Dermis blood vessel endothelial cell (primary cell): ENCODE measurements around the gene DNAI2. TPM values are rescaled to one million over a fixed set of nuclear protein-coding genes. Genes with fewer than 3 reads are reported as not detected.

Source experiments
- DNase-seq: peaks from one replicate; pipeline ENCODE4 v3.0.0; 2010
- total RNA-seq: library from RNA; depleted of rRNA; stranded (reverse); fragments of >200 nt; gene quantifications from 2 replicates; pipeline ENCODE4 v1.2.3, GENCODE V29; 2014

The DNAI2 gene
- total RNA-seq, 1 donor from 2014 or later, result not detected

DNA sequence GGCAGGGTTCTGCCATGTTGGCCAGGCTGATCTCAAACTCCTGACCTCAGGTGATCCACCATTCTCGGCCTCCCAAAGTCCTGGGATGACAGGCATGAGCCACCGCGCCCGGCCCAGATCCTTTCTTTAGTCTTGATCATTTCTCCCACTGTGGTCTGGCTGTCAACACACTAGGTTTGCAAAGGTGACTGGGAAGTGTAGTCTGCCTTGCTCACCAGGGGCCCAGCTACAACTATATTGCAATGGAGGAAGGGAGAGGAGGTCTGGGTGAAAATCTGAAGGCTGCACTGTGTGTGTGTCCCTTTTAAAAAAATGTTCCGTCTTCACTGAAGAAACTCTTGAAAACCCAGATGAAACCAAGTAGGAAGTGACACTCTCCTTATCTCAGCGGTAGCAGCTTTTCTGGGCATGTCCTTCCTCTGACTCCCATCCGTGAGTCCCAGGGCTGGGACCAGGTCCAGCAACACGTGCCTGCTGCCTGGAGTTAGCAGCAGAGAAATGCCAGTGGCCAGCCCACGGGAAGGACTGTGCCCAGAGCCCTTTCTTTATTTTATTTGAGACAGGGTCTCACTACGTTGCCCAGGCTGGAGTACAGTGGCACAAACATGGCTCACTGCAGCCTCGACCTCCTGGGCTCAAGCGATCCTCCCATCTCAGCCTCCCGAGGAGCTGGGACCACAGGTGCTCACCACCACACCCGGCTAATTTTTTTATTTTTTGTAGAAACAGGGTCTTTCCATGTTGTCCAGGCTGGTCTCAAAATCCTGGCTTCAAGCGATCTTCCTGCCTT lies 34.1 kb downstream of the DNAI2 start:
- DNase-seq, result peak; percentile 83

DNA sequence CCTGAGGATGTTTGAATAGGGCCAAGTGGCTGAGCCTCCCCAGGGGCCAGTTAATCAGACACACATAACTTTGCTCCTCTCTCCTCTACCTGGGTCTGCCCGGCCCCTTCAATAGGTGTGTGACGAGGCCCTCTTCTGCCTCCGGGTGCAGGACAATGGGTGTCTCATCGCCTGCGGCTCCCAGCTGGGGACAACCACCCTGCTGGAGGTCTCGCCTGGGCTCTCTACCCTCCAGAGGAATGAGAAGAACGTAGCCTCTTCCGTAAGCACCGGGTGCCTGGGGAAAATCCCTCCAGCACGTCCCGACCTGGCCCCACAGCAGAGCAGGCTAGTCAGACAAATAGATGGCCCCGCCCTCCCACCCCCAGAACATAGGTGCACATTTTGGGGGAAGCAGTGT lies 35.9 kb downstream of the DNAI2 start:
- DNase-seq, result no peak

DNA sequence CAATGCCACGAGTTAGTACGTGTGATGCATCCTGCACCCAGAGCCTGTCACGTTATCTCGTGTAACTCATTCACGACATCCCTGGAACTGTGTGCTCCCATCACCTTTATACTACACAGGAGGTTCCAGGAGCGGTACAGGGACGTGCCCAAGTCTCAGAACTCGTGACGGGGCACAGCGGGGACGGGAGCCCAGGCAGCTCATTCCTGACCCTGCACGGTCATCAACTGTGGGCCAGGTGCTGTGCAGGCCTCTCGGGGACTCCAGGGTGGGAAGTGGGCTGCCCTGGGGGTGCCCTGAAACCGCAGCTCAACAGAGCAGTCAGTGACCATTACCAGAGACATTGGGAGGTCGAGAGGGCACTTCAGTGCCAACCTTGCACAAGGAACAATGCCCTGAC lies 40.8 kb downstream of the DNAI2 start:
- DNase-seq, result no peak

DNA sequence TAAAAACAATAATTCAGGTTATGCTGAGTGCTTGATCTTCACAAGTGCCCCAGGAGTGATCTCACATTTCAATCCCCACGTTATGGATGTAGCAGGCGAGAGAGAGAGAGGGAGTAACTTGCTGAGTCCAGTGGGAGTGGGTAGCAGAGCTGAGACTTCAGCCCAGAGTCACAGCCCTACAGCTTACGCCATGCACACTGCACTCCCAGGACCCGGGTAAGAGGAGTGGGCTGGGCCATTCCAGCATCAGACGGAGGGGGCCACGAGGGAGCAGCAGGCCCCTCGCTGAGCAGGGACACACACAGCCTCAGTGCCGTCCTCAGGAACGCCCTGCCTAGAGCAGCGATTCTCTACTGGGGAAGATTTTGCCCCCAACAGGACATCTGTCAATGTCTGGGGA lies 42.2 kb downstream of the DNAI2 start:
- no peak for DNase-seq

DNA sequence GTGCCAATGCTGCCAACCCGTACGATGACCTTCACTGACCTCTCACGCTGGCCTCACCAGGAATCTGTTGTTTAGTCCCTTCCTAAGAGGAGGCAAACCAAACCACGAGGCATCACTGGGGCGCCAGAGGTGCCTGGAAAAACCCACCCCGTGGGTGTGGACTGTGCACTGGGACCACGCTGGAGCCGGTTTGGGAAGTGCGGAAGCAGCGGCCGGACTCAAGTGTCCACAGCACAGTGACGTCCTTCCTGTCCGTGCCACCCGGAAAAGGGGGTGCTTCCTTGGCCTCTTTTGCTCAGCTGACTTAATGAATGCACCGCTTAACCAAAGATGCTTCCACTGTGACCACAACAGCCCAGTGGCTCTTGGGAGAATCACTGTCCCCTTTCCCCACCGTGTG lies 43.0 kb downstream of the DNAI2 start:
- peak; percentile 44 for DNase-seq

DNA sequence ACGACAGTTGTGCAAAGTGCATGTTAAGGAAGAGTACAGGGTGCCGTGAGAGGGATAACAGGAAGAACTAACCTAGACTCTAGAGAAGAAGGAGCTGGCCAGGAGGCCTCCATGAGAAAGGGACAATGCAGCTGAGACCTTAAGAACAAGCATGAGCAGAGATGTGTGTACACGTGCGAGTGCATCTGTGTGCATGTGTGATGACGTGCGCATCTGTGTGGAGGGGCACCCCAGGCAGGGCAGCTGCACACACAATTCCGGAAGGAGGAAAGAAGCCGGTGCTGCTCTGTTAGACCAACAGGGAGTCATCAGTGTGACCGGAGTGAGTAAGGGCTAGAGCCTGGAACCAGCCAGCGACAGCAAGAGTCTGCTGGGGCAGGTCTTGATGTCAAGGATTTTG lies 44.4 kb downstream of the DNAI2 start:
- no peak for DNase-seq

DNA sequence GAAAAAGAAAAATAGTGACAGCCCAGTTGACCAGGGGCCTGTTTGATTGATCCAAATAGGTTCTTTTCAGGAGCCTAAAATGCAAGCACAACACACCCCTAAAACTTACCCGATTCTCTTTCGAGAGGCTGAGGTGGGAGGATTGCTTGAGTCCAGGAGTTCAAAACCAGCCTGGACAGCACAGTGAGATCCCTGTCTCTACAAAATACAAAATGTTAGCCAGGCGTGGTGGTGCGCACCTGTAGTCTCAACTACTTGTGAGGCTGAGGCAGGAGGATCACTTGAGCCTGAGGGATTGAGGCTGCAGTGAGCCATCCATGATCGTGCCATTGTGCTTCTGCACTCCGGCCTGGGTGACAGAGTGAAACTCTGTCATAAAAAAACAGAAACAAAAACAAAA lies 50.5 kb downstream of the DNAI2 start:
- DNase-seq, result no peak

DNA sequence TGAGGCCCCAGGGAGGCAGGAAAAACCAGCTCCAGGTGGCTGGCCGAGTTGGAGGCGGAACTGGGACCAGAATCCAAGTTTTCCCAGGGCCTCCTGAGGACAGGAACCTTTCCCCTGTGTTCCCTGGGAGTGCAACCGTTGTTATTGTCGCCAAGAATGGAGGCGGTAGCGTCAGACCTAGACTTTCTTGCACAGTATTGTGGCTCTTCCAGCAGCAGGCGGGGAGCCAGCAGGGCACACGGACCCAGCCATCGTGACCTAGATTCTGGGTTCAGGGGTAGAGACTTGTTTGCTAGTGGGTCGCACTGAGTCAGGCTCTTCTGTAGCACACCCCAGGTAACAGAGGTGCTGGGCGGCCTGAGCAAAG lies 51.3 kb downstream of the DNAI2 start:
- no peak for DNase-seq

DNA sequence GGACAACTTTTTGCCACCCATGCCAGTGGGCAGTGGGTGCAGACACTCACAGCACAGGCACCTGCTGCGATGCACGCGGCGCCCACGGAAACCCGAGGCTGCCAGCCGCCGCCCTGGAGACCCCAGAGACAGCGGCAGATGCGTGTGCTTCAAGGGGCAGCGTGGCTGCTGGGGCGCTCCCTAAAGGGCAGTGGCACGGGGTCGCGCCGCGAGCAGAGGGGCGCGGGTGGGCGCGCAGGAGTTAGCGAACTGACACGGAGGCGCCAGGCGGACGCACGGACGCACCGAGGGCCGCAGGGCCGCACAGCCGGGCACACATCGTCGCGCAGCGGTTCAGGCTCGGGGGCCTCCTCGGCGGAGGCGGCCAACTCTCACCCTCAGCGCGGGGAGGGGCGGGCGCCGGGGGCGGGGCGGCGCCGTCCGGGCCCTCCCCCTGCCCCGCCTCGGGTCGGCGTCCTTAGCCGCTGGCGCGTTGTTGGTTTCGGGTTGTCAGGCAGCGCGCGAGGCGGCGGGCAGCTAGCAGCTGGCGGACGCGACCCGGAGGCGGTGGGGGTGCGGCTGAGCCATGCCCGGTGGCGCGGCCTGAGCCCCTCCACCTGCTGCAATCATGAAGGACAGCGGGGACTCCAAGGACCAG lies 51.8 kb downstream of the DNAI2 start, which contains the start of gene KIF19:
TSS of gene KIF19 (plus strand) at position 484 of the 637 bp plus-strand sequence. CDS start at position 608, 124 bp downstream.
- peak; percentile 54 for DNase-seq

DNA sequence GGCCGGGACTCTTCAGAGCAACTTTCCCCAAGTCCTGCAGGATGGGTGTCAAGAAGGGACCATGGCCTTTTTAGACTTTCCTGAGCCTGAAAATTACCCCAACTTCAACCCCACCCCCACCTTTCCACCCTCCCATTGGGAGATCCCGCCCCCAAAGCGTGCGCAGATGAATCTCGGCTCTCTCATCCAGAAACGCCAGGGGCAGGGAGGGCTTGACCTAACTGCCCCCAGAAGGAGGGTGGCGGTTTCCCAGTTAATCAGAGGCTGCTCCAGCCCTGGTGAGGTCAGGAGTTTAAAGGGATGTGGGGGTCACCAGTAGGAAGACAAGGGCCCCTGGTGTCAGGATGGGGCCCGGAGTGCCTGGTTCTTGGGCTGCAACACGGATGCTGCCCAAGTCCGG lies 52.5 kb downstream of the DNAI2 start:
- DNase-seq, result no peak

DNA sequence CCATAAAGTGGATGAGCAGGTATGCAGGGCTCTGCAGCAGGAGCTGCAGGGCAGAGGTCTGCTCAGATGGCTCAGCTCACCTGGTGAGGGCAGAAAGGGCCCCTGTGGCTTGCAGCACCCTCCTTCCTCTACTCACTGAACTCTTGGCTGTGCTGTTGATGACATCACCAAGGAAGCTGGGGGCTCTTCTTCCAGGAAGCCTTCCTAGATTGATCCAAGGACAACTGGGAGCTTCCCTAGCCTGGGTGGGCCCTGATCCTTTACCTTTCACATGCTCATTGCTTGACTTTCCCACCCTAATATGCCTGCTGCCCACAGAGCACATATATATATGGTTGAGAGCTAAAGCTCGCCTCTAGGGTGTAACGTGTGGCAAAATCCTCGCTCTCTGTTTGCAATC lies 54.5 kb downstream of the DNAI2 start:
- DNase-seq, result no peak

DNA sequence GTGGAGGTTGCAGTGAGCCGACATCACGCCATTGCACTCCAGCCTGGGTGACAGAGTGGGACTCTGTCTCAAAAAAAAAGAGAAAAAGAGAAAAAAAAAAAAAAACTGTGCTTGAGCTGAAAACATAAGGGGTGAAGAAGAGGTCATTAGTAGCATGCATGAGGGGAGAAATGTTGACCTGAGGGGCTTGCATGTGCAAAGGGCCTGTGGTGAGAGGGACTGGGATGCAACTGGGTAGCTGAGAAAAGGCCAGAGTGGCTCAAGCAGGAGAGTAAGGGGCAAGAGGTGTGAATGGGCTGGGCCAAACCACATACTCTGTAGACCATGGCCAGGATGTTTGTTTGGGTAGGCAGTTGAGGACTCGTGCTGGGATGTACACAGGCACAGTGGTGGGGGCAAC lies 55.3 kb downstream of the DNAI2 start:
- DNase-seq, result no peak

DNA sequence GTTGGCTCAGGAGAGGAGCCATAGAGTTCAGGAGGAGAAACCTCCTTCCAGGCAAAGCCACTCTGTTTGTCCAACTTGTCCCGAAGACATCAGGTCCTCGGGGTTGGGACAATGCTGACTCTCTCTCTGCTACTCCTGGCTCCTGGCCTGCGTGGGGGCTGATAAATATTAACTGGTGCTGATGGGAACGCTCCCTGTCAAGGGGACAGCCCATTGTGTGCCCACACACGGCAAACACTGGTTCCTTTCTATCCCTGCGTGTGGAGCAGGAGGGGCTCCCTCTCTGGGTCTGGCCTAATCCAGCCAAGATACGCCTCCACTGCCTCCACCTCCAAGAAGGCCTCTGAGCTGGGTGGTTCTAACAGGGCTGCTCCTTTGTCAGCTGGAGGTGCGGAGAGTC lies 56.4 kb downstream of the DNAI2 start:
- no peak for DNase-seq

DNA sequence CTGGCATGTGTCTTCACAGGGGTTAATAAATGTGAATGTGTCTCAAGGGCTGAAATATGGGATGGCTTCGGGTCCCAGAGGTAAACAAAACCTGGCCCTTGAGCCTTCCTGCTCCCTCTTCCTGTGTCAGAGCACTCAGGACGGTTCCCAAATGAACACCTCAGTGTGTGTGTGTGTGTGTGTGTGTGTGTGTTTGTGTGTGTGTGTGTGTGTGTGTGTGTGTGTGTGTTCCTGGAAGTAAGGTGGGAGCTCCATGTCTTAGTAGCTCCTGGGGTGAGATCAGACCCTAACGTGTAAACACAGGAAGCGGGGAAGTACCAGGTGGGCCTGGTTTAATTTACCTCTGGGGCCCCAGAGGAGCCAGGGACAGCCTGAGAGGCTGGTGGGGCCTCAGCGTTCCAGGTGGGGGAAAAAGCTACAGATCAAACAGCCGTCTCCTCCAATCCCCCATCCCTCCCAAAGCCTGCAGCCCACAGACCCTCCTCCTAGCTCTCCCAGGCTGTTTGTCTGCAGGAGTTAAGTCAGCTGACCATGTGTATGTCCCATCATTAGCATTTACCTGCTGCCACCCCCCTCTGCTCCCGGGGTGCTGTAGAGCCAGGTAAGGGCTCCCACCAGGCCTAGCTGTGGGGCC lies 58.1 kb downstream of the DNAI2 start:
- DNase-seq, result no peak

DNA sequence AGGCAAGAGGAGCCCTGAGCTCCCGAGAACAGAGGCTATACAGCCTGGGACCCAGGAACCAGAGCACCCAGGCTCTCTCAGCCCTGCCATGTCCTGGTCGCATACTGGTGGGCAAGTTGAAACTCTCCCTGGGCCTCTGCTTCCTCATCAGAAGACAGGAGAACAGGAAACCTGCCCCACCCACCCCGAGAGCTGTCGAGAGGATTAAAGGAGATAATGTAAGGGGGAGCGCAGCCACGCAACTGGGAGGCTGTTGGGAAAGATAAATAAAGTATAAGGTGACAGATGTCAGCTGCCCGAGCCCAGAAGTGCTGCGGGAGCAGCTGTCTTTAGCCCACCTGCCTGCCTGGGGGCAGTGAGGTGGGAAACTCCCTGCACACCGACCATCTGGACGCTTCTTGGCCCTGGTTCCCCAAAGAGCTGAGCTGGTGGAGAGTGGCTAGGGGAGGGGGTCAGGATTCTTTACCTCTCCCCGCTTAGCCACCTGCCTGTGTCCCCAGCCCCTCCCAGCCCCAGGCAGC lies 58.8 kb downstream of the DNAI2 start:
- DNase-seq, result no peak

DNA sequence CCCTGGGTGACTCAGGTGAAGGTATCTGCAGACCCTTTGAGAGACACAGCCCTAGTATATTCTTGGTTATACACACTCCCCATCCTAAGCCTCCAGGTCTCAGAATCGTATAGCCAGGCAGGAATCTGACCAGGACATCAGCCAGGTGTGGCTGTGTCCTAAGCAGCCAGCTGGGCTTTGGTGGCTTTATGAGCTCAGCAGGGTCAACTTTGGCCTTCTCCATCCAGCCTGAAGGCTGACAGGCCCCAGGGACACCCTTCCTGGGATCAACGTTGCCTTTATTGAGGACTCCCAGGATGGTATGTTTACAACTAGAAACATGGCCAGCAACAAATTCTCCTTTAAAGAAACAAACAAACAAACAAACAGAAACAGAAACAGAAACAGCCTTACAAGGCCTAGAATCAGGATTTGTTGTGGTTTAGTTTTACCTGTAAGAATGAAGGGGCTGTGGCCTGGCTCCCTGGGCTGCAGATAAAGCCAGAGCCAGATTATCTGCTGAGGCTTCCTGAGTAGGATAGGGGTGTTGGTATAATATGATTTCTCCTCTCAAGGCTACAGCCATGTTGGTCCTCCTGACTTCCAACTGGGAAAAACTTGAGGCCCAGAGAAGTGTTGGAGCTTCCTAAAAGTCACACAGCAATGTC lies 60.5 kb downstream of the DNAI2 start:
- DNase-seq, result no peak

DNA sequence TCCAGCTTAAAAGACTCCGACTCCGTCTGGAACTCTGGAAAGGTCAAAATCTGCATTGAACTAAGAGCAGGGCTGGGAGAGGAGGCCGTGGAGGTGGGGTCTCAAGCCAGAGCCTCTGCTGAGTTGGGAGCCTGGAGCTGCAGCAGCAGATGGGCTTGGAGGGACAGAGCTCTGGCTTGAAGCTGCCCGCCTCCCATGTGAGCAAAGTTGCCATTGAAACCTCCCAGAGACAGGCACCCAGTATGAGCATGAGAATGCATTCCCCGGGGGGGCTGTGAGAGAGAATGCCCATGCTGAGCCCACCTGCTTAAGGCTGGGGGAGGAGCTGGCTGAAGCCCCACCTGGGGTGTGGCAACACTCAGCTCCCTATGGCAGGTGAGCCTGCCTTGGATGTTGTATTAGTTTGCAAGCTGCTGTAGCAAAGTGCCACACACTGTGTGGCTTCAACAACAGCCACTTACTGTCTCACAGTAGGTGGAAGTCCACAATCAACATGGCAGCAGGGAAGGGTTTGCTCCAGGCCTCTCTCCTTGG lies 61.6 kb downstream of the DNAI2 start:
- no peak for DNase-seq

DNA sequence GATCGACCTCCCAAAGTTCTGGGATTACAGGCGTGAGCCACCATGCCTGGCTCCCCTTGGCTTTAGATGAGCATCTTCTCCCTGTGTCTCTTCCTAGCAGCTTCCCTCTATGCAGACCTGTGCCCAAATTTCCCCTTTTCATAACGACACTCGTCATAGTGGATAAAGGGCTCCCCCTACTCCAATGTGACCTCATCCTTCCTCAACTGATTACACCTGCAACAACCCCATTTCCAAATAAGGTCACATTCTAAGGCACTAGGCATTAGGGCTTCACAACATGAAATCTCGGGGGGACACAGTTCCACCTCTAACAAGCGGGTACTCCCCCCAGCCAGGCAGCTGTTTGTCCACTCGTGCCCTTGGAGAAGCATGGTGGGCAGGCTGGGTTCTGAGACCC lies 62.3 kb downstream of the DNAI2 start:
- DNase-seq, result no peak

DNA sequence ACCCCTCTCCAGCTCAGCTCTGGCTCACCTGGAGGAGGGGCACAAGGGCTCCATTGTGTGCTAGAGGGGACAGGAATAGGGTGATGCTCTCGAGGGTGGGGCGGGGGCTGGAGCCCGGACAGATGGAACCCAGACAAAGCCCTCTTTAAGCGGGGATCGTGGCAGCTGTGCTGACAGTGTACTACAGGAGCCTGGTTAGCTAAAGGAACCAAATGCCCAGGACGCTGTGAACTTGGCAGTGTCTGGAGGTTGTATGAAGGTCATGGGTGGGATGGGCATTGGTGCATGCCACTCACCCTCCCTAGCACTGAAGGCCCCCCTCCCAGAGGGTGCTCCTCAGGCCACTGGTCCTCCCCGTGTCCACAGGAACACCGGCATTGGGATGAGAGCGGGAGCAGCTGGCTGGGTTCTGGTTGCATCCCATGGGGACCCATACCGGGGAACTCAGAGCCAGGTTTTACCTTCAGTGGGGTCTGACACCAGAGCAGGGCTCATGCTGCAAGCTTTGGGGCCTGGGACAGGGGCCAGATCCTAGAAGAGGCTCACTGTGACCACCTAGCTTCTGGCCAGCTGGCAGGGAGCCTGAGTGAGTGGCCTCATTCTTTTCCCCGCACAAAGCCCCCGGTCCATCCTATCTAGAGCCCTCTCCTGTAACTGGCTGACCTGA lies 63.9 kb downstream of the DNAI2 start:
- DNase-seq, result no peak

DNA sequence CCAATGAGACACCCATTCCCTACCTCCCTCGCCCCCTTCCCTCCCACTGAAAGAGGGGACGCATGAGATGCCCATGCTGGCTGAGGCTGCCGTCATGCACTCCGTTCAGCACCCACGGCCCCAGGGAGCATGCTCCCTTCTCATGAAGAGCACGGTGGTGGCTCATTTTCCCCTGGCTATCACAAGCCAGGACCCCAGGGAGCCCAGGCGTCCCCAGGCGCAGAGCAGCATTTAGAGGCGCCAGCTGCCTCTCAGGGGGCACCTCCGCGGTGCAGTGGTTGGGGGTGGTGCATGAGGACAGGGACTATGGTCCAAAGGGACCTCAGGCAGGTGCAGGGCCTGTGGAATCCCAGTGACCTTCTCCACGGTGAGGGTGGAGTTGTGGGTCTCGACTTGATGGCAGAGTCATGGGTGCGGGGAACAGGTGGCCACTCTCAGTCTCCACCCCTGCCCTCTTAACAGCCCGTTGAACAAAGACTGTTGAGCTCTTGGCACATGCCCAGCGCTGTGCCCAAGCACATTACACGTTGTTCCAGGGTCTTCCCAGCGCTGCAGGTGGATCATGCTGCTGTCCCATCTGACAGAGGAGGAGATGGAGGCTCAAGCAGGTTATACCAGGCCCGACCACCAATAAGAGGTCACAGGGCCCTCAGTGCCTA lies 65.6 kb downstream of the DNAI2 start:
- no peak for DNase-seq

DNA sequence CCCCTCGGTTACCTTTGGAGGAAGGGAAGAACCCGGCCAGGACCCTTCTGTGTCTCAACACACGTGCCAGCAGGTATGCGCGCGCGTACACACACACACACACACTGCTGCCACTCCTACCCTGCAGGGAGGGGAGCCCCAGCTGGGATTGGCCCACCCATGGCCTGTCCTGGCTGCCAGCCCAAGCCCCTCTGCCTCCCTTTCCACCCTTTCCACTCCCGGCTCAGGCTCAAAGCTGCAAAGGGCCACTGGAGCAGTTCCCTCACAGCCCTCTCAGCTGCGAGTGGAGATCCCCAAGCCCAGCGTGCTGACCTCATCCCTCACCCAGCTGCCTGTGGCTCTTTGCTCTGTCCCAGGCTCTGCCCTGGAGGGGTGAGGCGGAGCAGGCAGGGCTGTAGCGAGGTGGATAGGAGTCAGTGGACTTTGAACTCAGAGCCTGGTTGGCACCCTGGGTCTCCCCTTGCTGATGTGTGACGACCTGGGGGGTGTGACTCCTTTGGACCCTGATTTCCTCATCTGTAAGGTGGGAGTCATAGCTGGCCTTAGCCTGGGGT lies 66.5 kb downstream of the DNAI2 start:
- no peak for DNase-seq

DNA sequence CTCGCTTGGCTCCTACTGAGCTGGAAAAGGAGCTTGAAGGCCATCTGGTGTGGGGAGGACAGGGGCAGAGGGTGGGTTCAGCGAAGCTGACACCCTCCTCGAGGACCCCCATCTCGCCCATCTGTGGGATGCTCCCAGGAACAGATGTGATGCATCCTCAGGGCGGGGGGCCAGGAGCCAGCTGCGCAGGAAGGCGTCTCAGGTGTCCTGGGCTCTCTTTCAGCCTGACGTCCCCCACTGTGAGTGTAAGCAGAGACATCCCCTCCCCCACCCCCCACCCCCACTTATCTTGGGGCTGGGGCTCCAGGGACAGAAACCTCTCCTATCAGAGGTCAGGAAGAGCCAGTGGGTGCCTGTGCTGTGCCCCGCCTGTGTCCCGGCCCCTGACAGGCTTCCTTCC lies 68.2 kb downstream of the DNAI2 start:
- no peak for DNase-seq
